T-helper 9 cell (primary cell): ENCODE data around the gene TNFSF18.

Source experiments
- DNase-seq: peaks from one replicate; pipeline ENCODE4 v3.0.0-alpha.2; 2020

Gene TNFSF18

DNA sequence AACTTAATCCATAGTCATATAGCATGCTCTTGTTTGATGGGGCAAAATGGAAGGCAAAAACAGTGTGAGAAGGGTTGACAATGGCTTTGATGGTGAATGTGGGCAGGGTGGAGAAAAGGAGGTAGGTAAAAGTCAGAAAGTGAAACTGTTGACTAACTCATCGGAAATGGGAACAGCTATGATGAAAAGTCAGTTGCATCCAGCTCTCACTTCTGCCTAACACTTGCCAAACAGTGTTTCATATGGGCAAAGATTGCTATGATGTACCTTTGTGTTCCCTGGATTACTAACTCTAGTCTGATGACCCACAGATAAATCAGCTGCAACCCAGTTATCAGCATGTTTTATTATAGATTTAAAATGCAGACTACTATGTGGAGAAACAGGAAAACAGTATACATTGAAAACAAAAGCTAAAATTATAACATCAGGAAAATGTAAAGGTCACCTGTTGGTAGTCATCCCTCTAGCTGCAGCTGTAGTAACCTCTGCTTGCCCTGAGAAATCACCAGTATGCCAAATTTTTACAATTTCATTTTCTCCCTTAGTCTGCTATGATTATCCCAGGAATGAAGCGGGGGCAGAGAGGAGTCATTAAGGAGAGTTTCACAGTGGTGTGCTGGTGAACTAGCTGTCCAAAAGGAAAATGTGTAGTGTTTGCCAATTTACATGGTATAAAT lies 11.7 kb downstream of the TNFSF18 start:
- DNase-seq, result no peak

DNA sequence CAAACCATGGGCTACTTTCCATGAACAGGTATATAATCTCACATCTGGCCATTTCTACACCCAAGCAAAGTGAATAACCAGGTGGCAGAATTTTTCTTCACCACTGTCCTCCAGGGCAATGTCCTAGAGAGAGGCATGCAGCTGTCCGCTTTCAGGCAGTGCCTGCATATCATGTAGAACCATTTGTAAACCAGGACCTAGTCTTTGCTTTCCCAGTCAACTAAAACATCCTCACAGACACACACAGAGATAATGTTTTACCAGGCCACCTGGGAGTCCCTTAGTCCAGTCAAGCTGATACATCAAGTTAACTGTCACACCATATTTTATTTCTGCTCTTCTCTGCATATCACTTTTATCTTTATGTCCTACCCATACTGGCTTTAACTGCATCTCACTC lies 26.2 kb downstream of the TNFSF18 start:
- DNase-seq, result no peak

GRCh38 chr1:173023343-173023742 lies 27.4 kb downstream of the TNFSF18 start:
- no peak for DNase-seq

DNA sequence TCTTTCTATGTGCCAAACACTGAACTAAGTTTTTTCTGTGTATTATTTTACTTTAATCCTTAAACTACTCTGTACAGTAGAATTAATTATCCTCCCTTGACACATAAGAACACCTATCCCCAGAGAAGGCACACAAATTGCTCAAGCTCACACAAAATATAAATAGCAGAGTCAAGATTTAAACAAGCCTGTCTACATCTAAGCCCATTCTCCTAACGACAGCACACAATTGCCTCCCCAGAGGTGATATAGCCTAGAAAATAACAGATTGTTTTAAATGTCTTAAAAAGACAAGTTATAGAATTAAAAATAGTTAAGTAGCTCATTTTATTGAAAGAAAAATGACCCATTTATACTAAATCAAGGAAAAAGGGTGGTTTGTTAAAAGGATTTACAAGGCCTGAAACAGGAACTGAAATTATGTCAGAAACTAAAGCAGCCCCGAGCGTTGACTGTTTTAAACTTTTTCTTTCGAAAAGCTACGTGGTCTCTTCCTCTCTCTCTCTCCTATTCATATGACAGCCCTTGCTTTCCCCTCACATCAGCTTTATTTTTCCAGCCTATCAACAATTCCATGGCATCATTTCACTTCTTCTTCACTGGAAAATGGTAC lies 30.5 kb downstream of the TNFSF18 start:
- no peak for DNase-seq

DNA sequence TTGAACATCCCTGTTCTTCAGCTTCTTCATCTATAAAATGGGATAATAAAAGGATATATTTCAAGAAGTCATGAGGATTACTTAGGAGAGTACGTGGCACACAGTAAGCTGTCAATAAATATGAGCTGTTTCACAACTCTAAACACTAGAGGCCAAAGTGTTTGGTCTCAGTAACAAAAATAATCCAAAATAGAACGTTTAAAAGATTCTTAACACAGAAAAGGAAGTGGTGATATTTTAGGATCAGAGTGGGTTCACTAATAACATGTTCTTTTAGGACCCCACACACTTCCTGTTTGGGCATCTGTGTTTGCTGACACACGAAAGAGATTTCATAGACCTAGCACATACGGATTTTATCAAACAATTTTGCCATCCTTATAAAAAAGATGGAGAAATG lies 32.9 kb downstream of the TNFSF18 start:
- DNase-seq, result no peak

- no peak for DNase-seq
Measured at GRCh38 chr1:173016419-173016818, 34.3 kb downstream of the TNFSF18 start.

DNA sequence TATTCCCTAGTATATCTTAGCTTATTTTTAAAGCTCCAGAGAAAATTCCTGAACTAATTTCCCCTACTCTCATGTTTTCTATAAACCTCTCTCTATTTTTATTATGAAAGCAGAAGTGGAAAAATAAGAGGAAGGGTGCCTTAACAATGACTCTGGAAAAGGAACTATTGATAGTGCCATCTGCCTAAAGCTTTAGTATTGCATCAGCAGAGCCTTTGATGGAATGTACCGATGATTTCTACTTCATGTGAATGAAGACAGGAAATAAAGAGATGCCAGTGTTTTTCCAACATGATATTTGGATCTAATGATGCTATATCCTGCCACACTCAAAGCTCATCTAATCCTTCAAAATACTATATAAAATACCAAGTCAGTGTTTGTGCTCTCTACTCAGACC lies 35.1 kb downstream of the TNFSF18 start:
- no peak for DNase-seq

DNA sequence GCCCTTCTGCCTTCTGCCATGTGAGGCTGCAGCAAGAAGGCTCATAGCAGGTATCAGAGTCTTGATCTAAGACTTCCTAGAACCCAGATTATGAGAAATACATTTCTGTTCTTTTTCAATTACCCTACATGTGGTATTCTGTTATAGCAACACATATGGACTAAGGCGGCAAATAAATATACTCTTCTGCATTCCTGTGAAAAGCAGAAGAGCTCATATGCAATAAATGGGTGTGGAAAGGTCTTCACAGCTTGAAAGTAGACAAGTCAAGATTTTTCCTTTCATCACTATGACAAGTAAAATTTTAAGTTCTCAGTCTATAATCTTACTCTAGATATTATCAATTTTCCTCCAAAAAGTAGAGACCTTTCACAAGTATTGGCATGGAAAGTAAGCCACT lies 36.6 kb downstream of the TNFSF18 start:
- no peak for DNase-seq

DNA sequence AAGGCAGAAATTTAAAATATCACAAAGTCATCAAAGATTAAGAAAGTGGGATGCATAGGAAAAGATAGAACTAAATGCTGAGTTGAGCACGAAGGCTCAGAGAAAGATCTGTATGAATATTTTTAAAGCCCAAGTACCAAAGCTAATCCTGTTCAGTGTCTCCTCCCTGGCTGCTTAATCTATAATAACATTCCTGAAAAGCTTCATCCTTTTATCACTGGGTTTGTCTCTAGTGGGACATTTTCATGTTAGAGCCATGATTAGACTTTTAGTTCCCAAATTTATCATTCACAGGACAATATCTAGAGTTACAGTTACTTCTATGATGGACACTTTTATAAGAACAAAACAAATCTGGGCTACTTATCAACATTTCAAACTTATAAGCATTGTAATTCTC lies 38.6 kb downstream of the TNFSF18 start:
- DNase-seq, result no peak

DNA sequence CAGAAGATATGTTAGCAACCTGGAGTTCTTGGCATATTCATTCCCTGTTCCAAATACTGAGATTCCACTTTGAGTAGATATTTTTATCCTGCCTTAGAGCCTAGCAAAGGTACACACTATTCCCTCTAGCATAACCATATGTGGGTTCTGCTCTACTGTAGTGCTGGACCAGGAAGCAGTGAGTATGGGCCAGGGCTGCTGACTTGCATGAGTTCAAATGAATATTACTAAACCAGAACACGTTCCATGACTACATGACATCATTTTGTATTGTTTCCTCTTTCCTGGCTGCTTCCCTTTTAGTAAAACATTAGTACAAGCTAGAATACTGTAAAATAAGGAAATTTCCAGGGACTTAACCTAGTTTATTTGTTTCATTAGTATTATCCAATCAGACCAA lies 41.1 kb downstream of the TNFSF18 start:
- DNase-seq, result no peak

GRCh38 chr1:173005196-173005864 lies 45.4 kb downstream of the TNFSF18 start:
- DNase-seq, result no peak

- no peak for DNase-seq
Measured at GRCh38 chr1:173002891-173003838, 47.6 kb downstream of the TNFSF18 start.

GRCh38 chr1:172999349-172999748 lies 51.4 kb downstream of the TNFSF18 start:
- no peak for DNase-seq

- no peak for DNase-seq
Measured at GRCh38 chr1:172997941-172998361, 52.8 kb downstream of the TNFSF18 start.

GRCh38 chr1:172993640-172994039 lies 57.1 kb downstream of the TNFSF18 start:
- no peak for DNase-seq

- no peak for DNase-seq
Measured at GRCh38 chr1:172991674-172992400, 58.9 kb downstream of the TNFSF18 start.

DNA sequence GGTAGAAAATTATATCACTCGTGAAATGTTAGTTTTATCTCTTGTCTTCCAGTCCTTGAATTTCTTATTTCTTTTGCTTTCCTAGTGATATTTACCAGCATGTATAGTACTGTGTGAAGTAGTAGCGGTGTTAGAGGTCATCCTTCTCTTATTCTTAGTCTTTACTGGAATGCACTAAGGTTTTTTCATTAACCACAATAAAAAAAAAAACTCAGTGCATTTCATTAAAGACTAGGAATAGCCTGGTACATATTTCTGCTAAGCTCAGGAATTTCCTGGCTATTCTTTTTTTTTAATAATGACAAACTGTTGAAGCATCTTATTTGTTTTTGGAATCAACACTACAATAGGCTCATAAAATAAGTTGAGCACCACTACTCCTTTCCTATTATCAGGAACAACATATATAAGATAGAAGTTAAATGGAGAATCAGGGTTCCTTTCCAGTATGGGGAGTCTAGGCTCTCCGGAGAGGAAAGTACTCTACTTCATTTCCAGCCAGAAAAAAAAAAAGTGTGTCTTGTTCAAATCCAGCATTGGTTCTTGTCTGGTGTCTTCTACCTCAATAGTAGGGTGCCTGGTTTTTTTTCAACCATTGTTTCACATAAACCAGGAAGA lies 60.0 kb downstream of the TNFSF18 start:
- DNase-seq, result no peak
